Right kidney (tissue), 1 donor: ENCODE results near the gene TNFAIP6.

Experiments used
- DNase-seq: peaks from one replicate; pipeline ENCODE4 v3.0.0-alpha.2; 2016

The TNFAIP6 gene

GRCh38 chr2:151359768-151360461, 2.5 kb downstream of the TNFAIP6 start:
- no peak for DNase-seq

- DNase-seq, result no peak
Measured at GRCh38 chr2:151361674-151362370, 4.4 kb downstream of the TNFAIP6 start.

GRCh38 chr2:151363709-151364108, 6.3 kb downstream of the TNFAIP6 start:
- no peak for DNase-seq

- DNase-seq, result no peak
Measured at GRCh38 chr2:151367571-151367970, 10.2 kb downstream of the TNFAIP6 start.

GRCh38 chr2:151374436-151374835, 17.0 kb downstream of the TNFAIP6 start:
- peak; percentile 12 for DNase-seq

GRCh38 chr2:151379169-151379568, 21.8 kb downstream of the TNFAIP6 start:
- DNase-seq, result no peak

- DNase-seq, result no peak
Measured at GRCh38 chr2:151380580-151381235, 23.3 kb downstream of the TNFAIP6 start.

GRCh38 chr2:151381266-151381665, 23.9 kb downstream of the TNFAIP6 start:
- no peak for DNase-seq

GRCh38 chr2:151388011-151388410, 30.6 kb downstream of the TNFAIP6 start:
- DNase-seq, result no peak

- DNase-seq, result no peak
Measured at GRCh38 chr2:151391436-151391835, 34.0 kb downstream of the TNFAIP6 start.

GRCh38 chr2:151394509-151394908, 37.1 kb downstream of the TNFAIP6 start:
- DNase-seq, result no peak

- no peak for DNase-seq
Measured at GRCh38 chr2:151395509-151396374, 38.4 kb downstream of the TNFAIP6 start.

- no peak for DNase-seq
Measured at GRCh38 chr2:151399981-151400380, 42.6 kb downstream of the TNFAIP6 start.

- no peak for DNase-seq
Measured at GRCh38 chr2:151401149-151401548, 43.8 kb downstream of the TNFAIP6 start.

GRCh38 chr2:151403914-151404313, 46.5 kb downstream of the TNFAIP6 start:
- DNase-seq, result no peak

- DNase-seq, result no peak
Measured at GRCh38 chr2:151405376-151405775, 48.0 kb downstream of the TNFAIP6 start.

GRCh38 chr2:151407281-151407680, 49.9 kb downstream of the TNFAIP6 start:
- DNase-seq, result no peak

- DNase-seq, result no peak
Measured at GRCh38 chr2:151408788-151409600, 51.6 kb downstream of the TNFAIP6 start.

GRCh38 chr2:151409601-151410484, 52.5 kb downstream of the TNFAIP6 start, which contains the start of gene RIF1:
RIF1 (plus strand) TSS chr2:151409902; CDS start chr2:151410424, 522 bp downstream.
- peak; percentile 99 for DNase-seq

GRCh38 chr2:151410485-151410834, 53.1 kb downstream of the TNFAIP6 start:
- DNase-seq, result no peak

- DNase-seq, result no peak
Measured at GRCh38 chr2:151417650-151418049, 60.3 kb downstream of the TNFAIP6 start.
